Measurements from ENCODE around the gene NPNT. TPM values are rescaled to one million over a fixed set of nuclear protein-coding genes. Genes with fewer than 3 reads are reported as not detected.
A peak's percentile ranks its signal among the peaks of the same experiment; 100 is the strongest.

NPNT gene
- total RNA-seq, 8 experiments from 2014 or later: 0.24 to 5.7 (median 0.54) TPM

- H3K4me3 ChIP-seq: peak overlapping the region; percentile 27 to 45 (median 38)
- peak; percentile 35 to 69 (median 59) for ATAC-seq (replicated peaks in 6 of 8)
- H3K4me1 ChIP-seq (replicated peaks in 1 of 2): no peaks in the 10 kb centered on the region
- H3K27ac ChIP-seq: no peak overlapping the region
- in situ Hi-C loops (cut with MboI; ENCODE audit: low pct_unique_long_range_greater_than_20kb in 2 of 9, low sequenced_read_pairs in 9 of 9, unreplicated experiment in 9 of 9): no loop called here
- 1 to 5% (median 2%) methylated on average over 4 to 19 of the region's 84 CpGs; no CpG with 5 or more reads in 7 of the 10 experiments for WGBS, 10 experiments
Measured at GRCh38 chr4:105895583-105896460, 551 bp downstream of the NPNT start.

- 0 to 20% (median 10%) methylated on average over 1 to 13 of the region's 22 CpGs; no CpG with 5 or more reads in 1 of the 10 experiments for WGBS, 10 experiments
- no peaks in the 10 kb centered on the region for H3K4me1 ChIP-seq (replicated peaks in 1 of 2)
- ATAC-seq (replicated peaks in 6 of 8): no peak
- in situ Hi-C loops (cut with MboI; ENCODE audit: low pct_unique_long_range_greater_than_20kb in 2 of 9, low sequenced_read_pairs in 9 of 9, unreplicated experiment in 9 of 9): no loop called here
- peak overlapping the region; percentile 27 to 45 (median 38) for H3K4me3 ChIP-seq
- no peak overlapping the region for H3K27ac ChIP-seq
Measured at GRCh38 chr4:105896461-105896942, 1.2 kb downstream of the NPNT start.

GRCh38 chr4:105896984-105897775, 1.9 kb downstream of the NPNT start:
- no peak for ATAC-seq (replicated peaks in 6 of 8)
- Histone ChIP-seq H3K4me3 (no peak overlapping the region), H3K4me1 (replicated peaks in 1 of 2) (no peaks in the 10 kb centered on the region), H3K27ac (no peak overlapping the region)
- in situ Hi-C loops (cut with MboI; ENCODE audit: low pct_unique_long_range_greater_than_20kb in 2 of 9, low sequenced_read_pairs in 9 of 9, unreplicated experiment in 9 of 9): no loop called here
- 2 to 45% (median 28%) methylated on average over 2 to 3 of the region's 3 CpGs; no CpG with 5 or more reads in 1 of the 10 experiments for WGBS, 10 experiments

GRCh38 chr4:105900541-105900940, 5.3 kb downstream of the NPNT start:
- no peak overlapping the region for H3K27ac ChIP-seq
- 0 to 100% (median 44%) methylated on average over 1 to 2 of the region's 2 CpGs for WGBS, 10 experiments
- H3K4me1 ChIP-seq (replicated peaks in 1 of 2): no peaks in the 10 kb centered on the region
- H3K4me3 ChIP-seq: no peak overlapping the region
- no peak for ATAC-seq (replicated peaks in 6 of 8)
- in situ Hi-C loops (cut with MboI; ENCODE audit: low pct_unique_long_range_greater_than_20kb in 2 of 9, low sequenced_read_pairs in 9 of 9, unreplicated experiment in 9 of 9): no loop called here

GRCh38 chr4:105902550-105903262, 7.4 kb downstream of the NPNT start:
- H3K4me3 ChIP-seq: no peak overlapping the region
- no peak overlapping the region for H3K27ac ChIP-seq
- no peaks in the 10 kb centered on the region for H3K4me1 ChIP-seq (replicated peaks in 1 of 2)
- in situ Hi-C loops (cut with MboI; ENCODE audit: low pct_unique_long_range_greater_than_20kb in 2 of 9, low sequenced_read_pairs in 9 of 9, unreplicated experiment in 9 of 9): no loop called here
- WGBS, 10 experiments: 23 to 100% (median 78%) methylated on average over 1 to 2 of the region's 2 CpGs; no CpG with 5 or more reads in 1 of the 10 experiments
- no peak for ATAC-seq (replicated peaks in 6 of 8)

GRCh38 chr4:105909787-105910281, 14.6 kb downstream of the NPNT start:
- H3K4me3 ChIP-seq: no peak overlapping the region
- no peak overlapping the region for H3K27ac ChIP-seq
- H3K4me1 ChIP-seq (replicated peaks in 1 of 2): no peaks in the 10 kb centered on the region
- ATAC-seq (replicated peaks in 6 of 8): peak in 1 of 8 experiments; percentile 45
- in situ Hi-C loops (cut with MboI; ENCODE audit: low pct_unique_long_range_greater_than_20kb in 2 of 9, low sequenced_read_pairs in 9 of 9, unreplicated experiment in 9 of 9): no loop called here
- 7 to 100% (median 81%) methylated on average over 2 of the region's 2 CpGs; no CpG with 5 or more reads in 3 of the 10 experiments for WGBS, 10 experiments

GRCh38 chr4:105911426-105911825, 16.2 kb downstream of the NPNT start:
- H3K27ac ChIP-seq: no peak overlapping the region
- in situ Hi-C loops (cut with MboI; ENCODE audit: low pct_unique_long_range_greater_than_20kb in 2 of 9, low sequenced_read_pairs in 9 of 9, unreplicated experiment in 9 of 9): no loop called here
- no peak for ATAC-seq (replicated peaks in 6 of 8)

GRCh38 chr4:105912633-105913032, 17.4 kb downstream of the NPNT start:
- H3K4me1 ChIP-seq (replicated peaks in 1 of 2): no peaks in the 10 kb centered on the region
- H3K4me3 ChIP-seq: no peak overlapping the region
- 25 to 95% (median 90%) methylated on average over 2 to 6 of the region's 6 CpGs; no CpG with 5 or more reads in 1 of the 10 experiments for WGBS, 10 experiments
- no peak overlapping the region for H3K27ac ChIP-seq
- ATAC-seq (replicated peaks in 6 of 8): no peak
- in situ Hi-C loops (cut with MboI; ENCODE audit: low pct_unique_long_range_greater_than_20kb in 2 of 9, low sequenced_read_pairs in 9 of 9, unreplicated experiment in 9 of 9): no loop called here

More at GRCh38 chr4:105911426-105911825, 16.2 kb downstream of the NPNT start:
- H3K4me1 ChIP-seq (replicated peaks in 1 of 2): no peaks in the 10 kb centered on the region
- no peak overlapping the region for H3K4me3 ChIP-seq

- no peak for ATAC-seq (replicated peaks in 6 of 8)
- WGBS, 10 experiments: 21 to 100% (median 88%) methylated on average over 1 to 3 of the region's 3 CpGs; no CpG with 5 or more reads in 1 of the 10 experiments
- Histone ChIP-seq H3K27ac (no peak overlapping the region), H3K4me3 (no peak overlapping the region), H3K4me1 (replicated peaks in 1 of 2) (no peaks in the 10 kb centered on the region)
- in situ Hi-C loops (cut with MboI; ENCODE audit: low pct_unique_long_range_greater_than_20kb in 2 of 9, low sequenced_read_pairs in 9 of 9, unreplicated experiment in 9 of 9): no loop called here
Measured at GRCh38 chr4:105917171-105917685, 22.0 kb downstream of the NPNT start.

- Histone ChIP-seq H3K4me1 (replicated peaks in 1 of 2) (no peaks in the 10 kb centered on the region), H3K4me3 (no peak overlapping the region), H3K27ac (no peak overlapping the region)
- in situ Hi-C loops (cut with MboI; ENCODE audit: low pct_unique_long_range_greater_than_20kb in 2 of 9, low sequenced_read_pairs in 9 of 9, unreplicated experiment in 9 of 9): no loop called here
- ATAC-seq (replicated peaks in 6 of 8): no peak
Measured at GRCh38 chr4:105921301-105921700, 26.0 kb downstream of the NPNT start.

GRCh38 chr4:105923497-105924238, 28.4 kb downstream of the NPNT start:
- no peak overlapping the region for H3K27ac ChIP-seq
- no peaks in the 10 kb centered on the region for H3K4me1 ChIP-seq (replicated peaks in 1 of 2)
- ATAC-seq (replicated peaks in 6 of 8): peak in 2 of 8 experiments; percentile 44 to 71
- in situ Hi-C loops (cut with MboI; ENCODE audit: low pct_unique_long_range_greater_than_20kb in 2 of 9, low sequenced_read_pairs in 9 of 9, unreplicated experiment in 9 of 9): no loop called here
- 3 to 90% (median 57%) methylated on average over 1 to 7 of the region's 7 CpGs for WGBS, 10 experiments
- no peak overlapping the region for H3K4me3 ChIP-seq

GRCh38 chr4:105924341-105924740, 29.1 kb downstream of the NPNT start:
- H3K4me1 ChIP-seq (replicated peaks in 1 of 2): no peaks in the 10 kb centered on the region
- in situ Hi-C loops (cut with MboI; ENCODE audit: low pct_unique_long_range_greater_than_20kb in 2 of 9, low sequenced_read_pairs in 9 of 9, unreplicated experiment in 9 of 9): no loop called here
- 29 to 100% (median 87%) methylated on average over 1 of the region's 1 CpG; no CpG with 5 or more reads in 2 of the 10 experiments for WGBS, 10 experiments
- ATAC-seq (replicated peaks in 6 of 8): no peak
- H3K4me3 ChIP-seq: no peak overlapping the region
- H3K27ac ChIP-seq: no peak overlapping the region

All from motor neuron (in vitro differentiated cells).